Measurements from ENCODE around the gene BTRC.
"Not testable (repeated sequence)": the region's sequence is repeated elsewhere in the genome, so short reads cannot be mapped to it uniquely, and the experiment has no call there.

The BTRC gene

GRCh38 chr10:101379663-101380352 is 25.8 kb downstream of the BTRC start:
- TF ChIP-seq POLR2A (IDR thresholded peaks at IDR 0.05; ENCODE audit: extremely low read depth, insufficient read length) (no peak), CTCF (IDR thresholded peaks at IDR 0.05; ENCODE audit: low read depth, low read length) (no peak), MAX (IDR thresholded peaks at IDR 0.05; ENCODE audit: low read depth, low read length) (no peak), MYC (IDR thresholded peaks at IDR 0.05; ENCODE audit: low read depth, low read length) (no peak)
- no peak for DNase-seq (ENCODE audit: low read depth)
- no peak overlapping the region for H3K4me3 ChIP-seq (ENCODE audit: low read depth, low read length)

- no peak for TF ChIP-seq CTCF (IDR thresholded peaks at IDR 0.05; ENCODE audit: low read depth, low read length)
- no peak for TF ChIP-seq MAX (IDR thresholded peaks at IDR 0.05; ENCODE audit: low read depth, low read length)
- no peak for TF ChIP-seq POLR2A (IDR thresholded peaks at IDR 0.05; ENCODE audit: extremely low read depth, insufficient read length)
- TF ChIP-seq MYC (IDR thresholded peaks at IDR 0.05; ENCODE audit: low read depth, low read length) = no peak
- H3K4me3 ChIP-seq (ENCODE audit: low read depth, low read length) = no peak overlapping the region
- DNase-seq (ENCODE audit: low read depth) = no peak
These were observed 26.5 kb downstream of the BTRC start for GRCh38 chr10:101380353-101381017.

GRCh38 chr10:101385866-101386658 is 32.1 kb downstream of the BTRC start:
- no peak overlapping the region for H3K4me3 ChIP-seq (ENCODE audit: low read depth, low read length)

GRCh38 chr10:101386659-101387259 is 32.8 kb downstream of the BTRC start:
- no peak overlapping the region for H3K4me3 ChIP-seq (ENCODE audit: low read depth, low read length)
- TF ChIP-seq POLR2A (IDR thresholded peaks at IDR 0.05; ENCODE audit: extremely low read depth, insufficient read length) (no peak), CTCF (IDR thresholded peaks at IDR 0.05; ENCODE audit: low read depth, low read length) (no peak), MAX (IDR thresholded peaks at IDR 0.05; ENCODE audit: low read depth, low read length) (no peak), MYC (IDR thresholded peaks at IDR 0.05; ENCODE audit: low read depth, low read length) (no peak)
- DNase-seq (ENCODE audit: low read depth) = no peak

More at GRCh38 chr10:101385866-101386658, 32.1 kb downstream of the BTRC start:
- TF ChIP-seq POLR2A (IDR thresholded peaks at IDR 0.05; ENCODE audit: extremely low read depth, insufficient read length) (no peak), MYC (IDR thresholded peaks at IDR 0.05; ENCODE audit: low read depth, low read length) (no peak), MAX (IDR thresholded peaks at IDR 0.05; ENCODE audit: low read depth, low read length) (no peak), CTCF (IDR thresholded peaks at IDR 0.05; ENCODE audit: low read depth, low read length) (no peak)
- DNase-seq (ENCODE audit: low read depth) = no peak

GRCh38 chr10:101388676-101389276 is 34.8 kb downstream of the BTRC start:
- no peak for DNase-seq (ENCODE audit: low read depth)
- TF ChIP-seq MAX (IDR thresholded peaks at IDR 0.05; ENCODE audit: low read depth, low read length) (no peak), CTCF (IDR thresholded peaks at IDR 0.05; ENCODE audit: low read depth, low read length) (no peak), POLR2A (IDR thresholded peaks at IDR 0.05; ENCODE audit: extremely low read depth, insufficient read length) (no peak), MYC (IDR thresholded peaks at IDR 0.05; ENCODE audit: low read depth, low read length) (no peak)
- H3K4me3 ChIP-seq (ENCODE audit: low read depth, low read length) = no peak overlapping the region

- not testable (repeated sequence) for H3K4me3 ChIP-seq (ENCODE audit: low read depth, low read length); DNase-seq (ENCODE audit: low read depth)
These were observed 35.6 kb downstream of the BTRC start for GRCh38 chr10:101389532-101389931.

Measured in NB4 (cell line).